ENCODE data around the gene KRTAP9-6. TPM values are rescaled to one million over a fixed set of nuclear protein-coding genes. Genes with fewer than 3 reads are reported as not detected.

KRTAP9-6 gene
- total RNA-seq, 1 donor: not detected

GRCh38 chr17:41287050-41287449, 21.9 kb downstream of the KRTAP9-6 start:
- no peak overlapping the region for H3K4me3 ChIP-seq (ENCODE audit: low read depth, low read length)
- TF ChIP-seq CTCF (IDR thresholded peaks at IDR 0.05; ENCODE audit: insufficient read depth, low read length): no peak
- DNase-seq (ENCODE audit: low read depth): no peak

GRCh38 chr17:41294016-41294415, 28.8 kb downstream of the KRTAP9-6 start:
- DNase-seq (ENCODE audit: low read depth): no peak
- no peak for TF ChIP-seq CTCF (IDR thresholded peaks at IDR 0.05; ENCODE audit: insufficient read depth, low read length)
- H3K4me3 ChIP-seq (ENCODE audit: low read depth, low read length): no peak overlapping the region

- H3K4me3 ChIP-seq (ENCODE audit: low read depth, low read length): no peak overlapping the region
- no peak for TF ChIP-seq CTCF (IDR thresholded peaks at IDR 0.05; ENCODE audit: insufficient read depth, low read length)
- DNase-seq (ENCODE audit: low read depth): no peak
These were observed 31.7 kb downstream of the KRTAP9-6 start for GRCh38 chr17:41296846-41297245.

GRCh38 chr17:41298458-41299135, 33.4 kb downstream of the KRTAP9-6 start:
- H3K4me3 ChIP-seq (ENCODE audit: low read depth, low read length): no peak overlapping the region
- DNase-seq (ENCODE audit: low read depth): no peak
- no peak for TF ChIP-seq CTCF (IDR thresholded peaks at IDR 0.05; ENCODE audit: insufficient read depth, low read length)

- DNase-seq (ENCODE audit: low read depth): no peak
- H3K4me3 ChIP-seq (ENCODE audit: low read depth, low read length): no peak overlapping the region
- no peak for TF ChIP-seq CTCF (IDR thresholded peaks at IDR 0.05; ENCODE audit: insufficient read depth, low read length)
These were observed 36.1 kb downstream of the KRTAP9-6 start for GRCh38 chr17:41301204-41301790.

GRCh38 chr17:41301916-41302901, 37.0 kb downstream of the KRTAP9-6 start, which contains the start of gene KRTAP29-1:
Gene KRTAP29-1, minus strand, starts transcription at chr17:41302851. Its CDS starts 0 bp downstream, at chr17:41302851.
- no peak for DNase-seq (ENCODE audit: low read depth)
- TF ChIP-seq CTCF (IDR thresholded peaks at IDR 0.05; ENCODE audit: insufficient read depth, low read length): no peak
- H3K4me3 ChIP-seq (ENCODE audit: low read depth, low read length): no peak within 1 kb of the TSS
